Erythroblast (primary cell): Measurements from ENCODE around the gene TSPEAR.

Experiments used
- GATA1 ChIP-seq: IDR thresholded peaks from 2 replicates; pipeline ENCODE4 v1.6.1; 2011; ENCODE audit warnings: low read depth, mild to moderate bottlenecking, control low read depth, low read length, moderate library complexity
- POLR2A ChIP-seq: IDR thresholded peaks from 2 replicates; pipeline ENCODE4 v1.6.1; 2011; ENCODE audit warnings: mild to moderate bottlenecking, low read length

- TF ChIP-seq POLR2A (no peak), GATA1 (no peak)
Measured at GRCh38 chr21:44459712-44460440, 251.5 kb downstream of the TSPEAR start.
